GM21786 (cell line): ENCODE measurements around the gene SHPK.
"Not testable (repeated sequence)": the region's sequence is repeated elsewhere in the genome, so short reads cannot be mapped to it uniquely, and the experiment has no call there.

Source experiments
- ATAC-seq: cut with Tn5 transposase; IDR thresholded peaks from one replicate; pipeline ENCODE4 v1.9.1; 2021; ENCODE audit not compliant: unreplicated experiment

SHPK gene

GRCh38 chr17:3594051-3594800 is 41.8 kb downstream of the SHPK start:
- ATAC-seq, result no peak

GRCh38 chr17:3593384-3593783 is 42.7 kb downstream of the SHPK start:
- ATAC-seq, result no peak

- ATAC-seq, result no peak
Measured at GRCh38 chr17:3592216-3592860, 43.7 kb downstream of the SHPK start.

- no peak for ATAC-seq
Measured at GRCh38 chr17:3590768-3591167, 45.3 kb downstream of the SHPK start.

- no peak for ATAC-seq
Measured at GRCh38 chr17:3590231-3590630, 45.8 kb downstream of the SHPK start.

- ATAC-seq, result no peak
Measured at GRCh38 chr17:3589784-3590183, 46.3 kb downstream of the SHPK start.

GRCh38 chr17:3585826-3586225 is 50.2 kb downstream of the SHPK start:
- ATAC-seq, result no peak

GRCh38 chr17:3583456-3583855 is 52.6 kb downstream of the SHPK start:
- ATAC-seq, result no peak

- ATAC-seq, result no peak
Measured at GRCh38 chr17:3582915-3583314, 53.1 kb downstream of the SHPK start.

GRCh38 chr17:3578667-3579066 is 57.4 kb downstream of the SHPK start:
- ATAC-seq, result not testable (repeated sequence)

- ATAC-seq, result no peak
Measured at GRCh38 chr17:3576970-3577369, 59.1 kb downstream of the SHPK start.

- ATAC-seq, result no peak
Measured at GRCh38 chr17:3575511-3575910, 60.5 kb downstream of the SHPK start.

GRCh38 chr17:3574231-3574630 is 61.8 kb downstream of the SHPK start:
- ATAC-seq, result no peak

- ATAC-seq, result no peak
Measured at GRCh38 chr17:3573246-3574100, 62.6 kb downstream of the SHPK start.

GRCh38 chr17:3572231-3572630 is 63.8 kb downstream of the SHPK start:
- ATAC-seq, result no peak

GRCh38 chr17:3571043-3571900 is 64.8 kb downstream of the SHPK start:
- no peak for ATAC-seq

GRCh38 chr17:3569534-3570137 is 66.4 kb downstream of the SHPK start:
- no peak for ATAC-seq

GRCh38 chr17:3566551-3566950 is 69.5 kb downstream of the SHPK start:
- no peak for ATAC-seq

GRCh38 chr17:3565143-3565542 is 70.9 kb downstream of the SHPK start:
- ATAC-seq, result no peak

- ATAC-seq, result not testable (repeated sequence)
Measured at GRCh38 chr17:3564241-3564640, 71.8 kb downstream of the SHPK start.
